Activated CD8-positive, alpha-beta memory T cell treated with anti-CD3 and anti-CD28 coated beads for 4 hours (primary cell): ENCODE measurements around the gene CTNNA1.
"Not testable (repeated sequence)": the region's sequence is repeated elsewhere in the genome, so short reads cannot be mapped to it uniquely, and the experiment has no call there.

ENCODE experiments used
- DNase-seq, 2 donors: peaks; one replicate each; pipeline ENCODE4 v3.0.0-alpha.2; 2020; ENCODE audit warnings: low read depth in 2 of 2

The CTNNA1 gene, protein sequence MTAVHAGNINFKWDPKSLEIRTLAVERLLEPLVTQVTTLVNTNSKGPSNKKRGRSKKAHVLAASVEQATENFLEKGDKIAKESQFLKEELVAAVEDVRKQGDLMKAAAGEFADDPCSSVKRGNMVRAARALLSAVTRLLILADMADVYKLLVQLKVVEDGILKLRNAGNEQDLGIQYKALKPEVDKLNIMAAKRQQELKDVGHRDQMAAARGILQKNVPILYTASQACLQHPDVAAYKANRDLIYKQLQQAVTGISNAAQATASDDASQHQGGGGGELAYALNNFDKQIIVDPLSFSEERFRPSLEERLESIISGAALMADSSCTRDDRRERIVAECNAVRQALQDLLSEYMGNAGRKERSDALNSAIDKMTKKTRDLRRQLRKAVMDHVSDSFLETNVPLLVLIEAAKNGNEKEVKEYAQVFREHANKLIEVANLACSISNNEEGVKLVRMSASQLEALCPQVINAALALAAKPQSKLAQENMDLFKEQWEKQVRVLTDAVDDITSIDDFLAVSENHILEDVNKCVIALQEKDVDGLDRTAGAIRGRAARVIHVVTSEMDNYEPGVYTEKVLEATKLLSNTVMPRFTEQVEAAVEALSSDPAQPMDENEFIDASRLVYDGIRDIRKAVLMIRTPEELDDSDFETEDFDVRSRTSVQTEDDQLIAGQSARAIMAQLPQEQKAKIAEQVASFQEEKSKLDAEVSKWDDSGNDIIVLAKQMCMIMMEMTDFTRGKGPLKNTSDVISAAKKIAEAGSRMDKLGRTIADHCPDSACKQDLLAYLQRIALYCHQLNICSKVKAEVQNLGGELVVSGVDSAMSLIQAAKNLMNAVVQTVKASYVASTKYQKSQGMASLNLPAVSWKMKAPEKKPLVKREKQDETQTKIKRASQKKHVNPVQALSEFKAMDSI

DNA sequence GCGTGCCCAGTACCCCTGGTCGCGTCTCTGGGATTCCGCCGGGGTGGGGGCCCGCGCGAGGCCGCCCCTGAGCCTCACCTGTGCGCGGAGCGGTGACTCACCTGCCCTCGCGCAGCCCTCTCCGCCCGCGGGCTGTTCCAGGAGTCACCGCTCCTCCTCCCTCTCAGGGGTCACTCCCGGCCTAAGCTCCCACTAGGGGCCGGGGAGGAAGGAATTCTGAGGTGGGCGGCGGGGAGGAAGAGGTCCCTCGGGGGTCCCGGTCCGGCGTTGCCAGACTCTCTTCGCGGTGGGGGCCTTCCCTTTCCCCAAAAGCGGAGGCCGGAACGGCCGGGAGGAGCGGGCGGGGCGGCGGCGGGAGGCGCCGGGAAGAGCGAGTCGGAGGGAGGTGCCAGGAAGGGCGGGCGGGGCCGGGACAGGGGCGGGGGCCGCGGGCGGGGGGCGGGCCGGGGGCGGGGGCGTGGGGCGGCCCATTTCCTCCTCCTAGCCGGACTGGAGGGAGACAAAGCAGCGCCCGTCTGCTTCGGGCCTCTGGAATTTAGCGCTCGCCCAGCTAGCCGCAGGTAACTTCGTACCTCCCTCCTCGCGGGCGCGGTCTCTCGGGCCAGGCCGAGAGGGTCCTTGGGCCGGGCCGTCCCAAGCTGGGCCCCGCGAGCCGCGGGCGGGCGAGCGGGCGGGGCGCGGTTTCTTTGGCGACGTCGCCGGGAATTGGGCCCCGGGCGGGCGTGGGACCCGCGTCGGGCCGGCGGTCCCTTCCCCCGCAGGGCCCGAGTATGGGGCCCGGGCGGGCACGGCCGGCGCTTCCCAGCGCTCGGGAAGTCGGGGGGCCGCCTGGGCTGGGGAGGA, at the start of gene CTNNA1:
CTNNA1 (plus strand) TSS at position 475 of the 843 bp plus-strand sequence. CDS start 28,500 bp downstream, outside the sequence.
- peak; percentile 29 to 32 for DNase-seq

DNA sequence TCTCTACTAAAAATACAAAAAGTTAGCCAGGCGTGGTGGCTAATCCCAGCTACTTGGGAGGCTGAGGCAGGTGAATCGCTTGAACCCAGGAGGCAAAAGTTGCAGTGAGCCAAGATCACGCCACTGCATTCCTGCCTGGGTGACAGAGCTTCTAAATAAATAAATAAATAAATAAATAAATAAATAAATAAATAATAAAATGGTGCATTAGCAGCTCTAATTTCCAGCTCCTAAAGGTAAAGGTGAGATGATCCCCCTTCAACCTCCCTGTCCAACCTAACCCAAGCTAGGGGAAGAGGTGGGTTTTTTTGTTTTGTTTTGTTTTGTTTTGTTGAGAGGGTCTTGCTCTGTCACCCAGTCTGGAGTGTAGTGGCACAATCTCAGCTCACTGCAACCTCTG, 49.4 kb upstream of the CTNNA1 start:
- not testable (repeated sequence) for DNase-seq

DNA sequence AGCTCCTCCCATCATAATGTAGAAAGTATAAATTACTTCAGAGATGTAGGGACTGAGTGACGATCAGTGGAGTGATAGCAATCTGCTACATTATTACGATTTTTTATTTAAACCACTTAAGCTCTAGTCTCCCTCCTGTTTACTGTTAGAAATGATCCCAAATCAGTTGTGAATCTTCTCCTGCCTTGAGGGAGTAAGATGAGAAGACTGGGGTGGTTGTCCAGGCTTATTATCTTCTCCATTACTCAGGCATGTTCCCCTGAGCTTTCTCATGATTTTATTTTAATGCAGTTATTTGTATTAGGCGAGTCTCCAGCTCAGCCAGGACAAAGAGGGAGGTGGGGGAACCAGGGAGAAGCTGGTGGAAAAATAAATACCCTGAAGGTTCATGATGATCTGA, 48.2 kb upstream of the CTNNA1 start:
- no peak for DNase-seq

DNA sequence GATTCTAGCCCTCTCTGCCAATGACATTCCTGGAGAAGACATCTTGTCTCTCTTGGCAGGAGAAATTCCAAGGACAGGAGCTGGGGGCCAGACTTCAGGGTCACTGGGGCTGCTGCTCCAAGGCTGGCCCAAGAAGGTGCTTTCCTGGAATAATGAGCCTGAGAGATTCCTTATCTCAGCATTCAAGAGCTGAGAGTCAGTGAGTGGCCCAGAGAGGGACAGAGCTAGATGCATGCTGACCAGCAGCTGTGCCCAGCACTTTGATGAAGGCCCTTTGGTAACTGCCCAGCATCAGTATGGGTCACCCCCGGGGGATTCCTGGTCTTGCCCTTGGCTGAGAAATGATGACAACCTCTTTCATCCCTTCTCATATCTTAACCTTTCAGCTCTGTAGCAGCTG, 47.7 kb upstream of the CTNNA1 start:
- DNase-seq: no peak

DNA sequence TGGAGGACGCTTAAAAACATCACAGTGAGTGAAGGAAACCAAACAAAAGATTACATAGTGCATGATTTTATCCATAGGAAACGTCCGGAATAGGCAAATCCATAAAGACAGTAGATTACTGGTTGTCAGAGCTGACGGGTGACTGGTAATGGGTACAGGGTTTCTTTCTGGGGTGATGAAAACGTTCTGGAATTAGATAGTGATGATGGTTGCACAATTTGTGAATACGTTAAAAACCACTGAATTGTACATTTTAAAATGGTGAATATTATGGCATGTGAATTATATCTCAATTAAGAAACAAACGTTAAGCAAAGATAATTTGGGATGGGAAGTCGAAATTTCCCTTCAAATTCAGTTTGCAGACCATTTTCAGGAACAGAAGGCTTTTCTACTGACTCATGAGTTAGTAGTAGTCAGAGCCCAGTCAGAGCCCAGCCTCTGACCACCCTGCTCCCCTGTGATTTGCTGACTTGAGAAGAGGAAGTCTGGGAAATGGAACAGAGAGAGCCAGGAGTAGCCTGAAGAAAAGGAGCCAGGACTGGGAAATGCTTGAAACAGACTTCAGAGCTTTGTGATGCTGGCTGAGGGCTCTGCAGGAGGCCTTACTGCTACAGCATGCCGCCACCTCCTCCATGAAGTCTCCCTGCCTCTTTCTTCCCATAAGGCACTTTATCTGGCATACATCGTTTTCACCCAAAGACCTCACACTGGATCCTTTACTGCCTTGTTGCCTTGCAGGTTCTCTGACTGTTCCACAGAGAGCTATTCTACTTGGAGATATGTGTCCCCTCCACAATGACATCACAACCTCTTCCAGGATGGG, 46.4 kb upstream of the CTNNA1 start:
- no peak for DNase-seq

DNA sequence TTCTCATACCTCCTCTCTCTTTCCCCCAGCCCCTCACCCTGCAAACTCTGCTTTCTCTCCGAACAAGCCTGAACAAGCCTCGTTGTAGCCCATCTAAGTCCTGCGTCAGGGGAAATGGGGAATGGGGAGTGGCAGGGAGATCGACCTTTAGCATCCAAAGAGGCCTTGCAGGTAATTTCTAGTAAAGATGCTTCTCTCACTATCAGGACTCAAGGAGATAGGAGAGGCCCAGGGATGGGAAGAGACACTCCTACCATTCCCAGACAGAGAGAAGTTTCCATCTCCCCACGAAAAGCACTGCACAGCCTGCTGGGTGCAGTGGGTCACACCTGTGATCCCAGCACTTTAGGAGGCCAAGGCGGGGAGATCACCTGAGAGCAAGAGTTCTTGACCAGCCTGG, 44.4 kb upstream of the CTNNA1 start:
- no peak for DNase-seq

DNA sequence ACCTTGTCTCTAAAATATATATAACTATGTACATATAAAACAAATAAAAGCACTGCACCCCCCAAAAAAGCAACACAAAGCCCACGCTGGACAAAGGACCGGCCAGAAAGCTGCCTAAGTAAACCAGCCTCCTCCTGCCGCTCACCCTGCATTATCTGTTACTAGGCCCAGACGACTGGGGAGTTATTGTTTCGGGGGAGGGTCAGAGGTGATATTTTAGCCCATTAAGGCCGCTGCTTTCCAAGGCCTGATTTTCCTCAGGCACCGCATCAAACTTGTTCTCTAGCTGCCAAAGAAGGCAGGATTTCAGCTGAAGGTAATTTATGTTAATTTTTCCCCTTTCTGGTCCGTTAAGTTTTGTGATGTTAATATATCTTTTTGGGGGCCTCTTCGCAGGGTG, 44.0 kb upstream of the CTNNA1 start:
- no peak for DNase-seq

DNA sequence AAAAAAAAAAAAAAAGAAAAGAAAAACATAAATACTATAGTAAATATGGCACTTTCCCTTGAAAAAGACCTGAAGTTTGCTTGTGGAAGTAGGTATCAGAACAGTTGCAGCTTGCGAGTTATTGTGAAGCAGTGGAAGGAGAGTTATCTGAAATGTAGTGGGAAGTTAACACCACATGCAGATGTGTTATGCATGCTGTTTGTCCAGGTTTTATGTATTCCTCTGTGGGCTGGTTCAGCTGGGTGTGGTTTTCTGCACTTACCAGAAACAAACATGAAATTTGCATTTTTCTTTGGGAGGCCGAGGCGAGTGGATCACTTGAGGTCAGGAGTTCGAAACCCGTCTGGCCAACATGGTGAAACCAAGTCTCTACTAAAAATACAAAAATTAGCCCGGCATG, 42.1 kb upstream of the CTNNA1 start:
- DNase-seq: no peak

DNA sequence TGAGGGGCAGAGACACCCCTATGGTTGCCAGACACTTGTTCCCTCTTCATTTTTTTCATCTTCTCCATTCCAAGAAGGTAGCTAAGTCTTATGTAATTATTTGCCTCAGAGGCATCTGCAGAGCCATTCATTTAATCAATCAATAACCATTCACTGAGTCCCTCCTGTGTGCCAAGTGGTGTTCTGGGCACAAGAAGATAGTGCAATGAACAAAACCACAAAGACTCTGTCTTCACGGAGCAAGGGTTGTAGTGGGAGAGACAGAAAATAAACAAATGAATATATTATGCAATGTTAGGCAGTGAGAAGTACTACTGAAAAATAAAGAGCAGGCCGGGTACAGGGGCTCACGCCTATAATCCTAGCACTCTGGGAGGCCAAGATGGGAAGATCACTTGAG, 41.4 kb upstream of the CTNNA1 start:
- DNase-seq: no peak

DNA sequence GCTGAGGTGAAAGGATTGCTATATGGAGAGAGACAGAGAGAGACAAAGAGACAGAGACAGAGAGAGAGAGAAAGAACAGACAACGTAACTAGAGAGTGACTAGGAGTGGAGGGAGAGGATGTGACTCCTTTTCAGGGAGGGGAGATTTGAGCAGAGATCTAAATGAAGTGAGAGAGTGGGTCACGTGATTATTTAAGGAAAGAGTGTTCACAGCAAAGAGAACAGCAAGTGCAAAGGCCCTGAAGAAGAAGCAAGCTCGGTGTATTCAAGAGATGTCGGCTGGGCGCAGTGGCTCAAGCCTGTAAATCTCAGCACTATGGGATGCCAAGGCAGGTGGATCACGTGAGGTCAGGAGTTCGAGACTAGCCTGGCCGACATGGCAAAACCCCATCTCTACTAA, 40.9 kb upstream of the CTNNA1 start:
- DNase-seq: no peak

DNA sequence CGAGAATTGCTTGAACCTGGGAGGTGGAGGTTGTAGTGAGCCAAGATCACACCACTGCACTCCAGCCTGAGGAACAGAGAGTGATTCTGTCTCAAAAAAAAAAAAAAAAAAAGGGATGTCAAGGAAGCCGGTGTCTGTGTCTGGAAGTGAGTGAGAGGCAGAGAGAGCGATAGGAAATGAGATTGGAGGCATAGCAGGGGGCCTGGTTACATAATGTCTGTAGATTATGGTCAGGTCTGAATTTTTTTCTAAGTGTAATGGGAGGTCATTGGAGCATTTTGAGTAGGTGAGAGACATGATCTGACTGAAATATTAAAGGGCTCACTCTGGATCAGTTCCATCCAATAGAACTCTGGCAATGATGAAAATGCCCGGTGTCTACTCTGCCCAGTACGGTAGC, 40.4 kb upstream of the CTNNA1 start:
- DNase-seq: no peak

DNA sequence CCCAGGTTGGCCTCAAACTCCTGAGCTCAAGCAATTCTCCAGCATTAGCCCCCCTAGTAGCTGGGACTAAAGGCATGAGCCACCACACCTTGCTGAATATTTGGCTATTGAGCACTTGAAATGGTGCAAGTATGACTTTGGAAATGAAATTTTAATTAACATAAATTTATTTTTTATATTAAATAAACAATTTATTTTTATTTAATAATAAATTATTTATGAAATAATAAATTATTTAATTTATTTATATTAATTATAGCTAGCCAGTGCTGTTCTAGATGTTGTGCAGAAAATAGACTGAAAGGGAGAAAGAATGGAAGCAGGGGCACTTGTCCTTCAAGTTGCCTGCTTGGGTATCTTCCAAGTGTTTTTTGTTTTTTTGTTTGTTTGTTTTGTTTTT, 40.0 kb upstream of the CTNNA1 start:
- no peak for DNase-seq

DNA sequence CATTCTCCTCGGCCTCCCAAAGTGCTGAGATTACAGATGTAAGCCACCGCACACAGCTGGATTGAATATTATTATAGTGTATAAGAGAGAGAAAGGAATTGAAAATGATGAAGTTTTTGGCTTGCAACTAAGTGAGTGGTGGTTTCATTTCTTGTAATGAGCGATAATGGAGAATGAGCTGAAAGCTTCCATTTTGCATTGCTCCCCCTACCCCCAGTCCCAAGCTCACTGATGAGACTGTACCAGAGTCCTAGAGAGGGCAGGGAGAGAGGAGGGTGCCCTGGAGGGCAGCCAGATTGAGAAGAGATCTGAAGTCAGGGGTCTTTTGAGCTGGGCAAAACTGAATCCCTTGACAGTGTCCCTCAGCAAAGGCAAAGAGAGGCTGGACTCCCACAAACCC, 38.5 kb upstream of the CTNNA1 start:
- no peak for DNase-seq

DNA sequence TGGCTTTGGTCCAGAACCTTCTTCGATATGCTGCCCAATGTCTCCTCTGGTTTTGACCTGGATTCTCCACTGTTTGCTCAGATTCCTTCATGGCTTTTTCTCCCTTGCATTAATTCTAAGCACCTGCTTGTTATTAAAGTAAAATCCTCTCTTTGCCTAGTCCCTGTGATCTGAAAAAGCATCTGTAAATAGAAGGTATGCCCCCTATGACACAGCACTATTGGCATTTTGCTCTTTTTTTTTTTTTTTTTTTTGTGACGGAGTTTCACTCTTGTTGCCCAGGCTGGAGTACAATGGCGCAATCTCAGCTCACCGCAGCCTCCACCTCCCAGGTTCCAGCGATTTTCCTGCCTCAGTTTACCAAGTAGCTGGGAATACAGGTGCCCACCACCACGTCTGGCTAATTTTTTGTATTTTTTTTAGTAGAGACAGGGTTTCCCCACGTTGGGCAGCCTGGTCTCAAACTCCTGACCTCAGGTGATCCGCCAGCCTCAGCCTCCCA, 37.2 kb upstream of the CTNNA1 start:
- DNase-seq: not testable (repeated sequence)

DNA sequence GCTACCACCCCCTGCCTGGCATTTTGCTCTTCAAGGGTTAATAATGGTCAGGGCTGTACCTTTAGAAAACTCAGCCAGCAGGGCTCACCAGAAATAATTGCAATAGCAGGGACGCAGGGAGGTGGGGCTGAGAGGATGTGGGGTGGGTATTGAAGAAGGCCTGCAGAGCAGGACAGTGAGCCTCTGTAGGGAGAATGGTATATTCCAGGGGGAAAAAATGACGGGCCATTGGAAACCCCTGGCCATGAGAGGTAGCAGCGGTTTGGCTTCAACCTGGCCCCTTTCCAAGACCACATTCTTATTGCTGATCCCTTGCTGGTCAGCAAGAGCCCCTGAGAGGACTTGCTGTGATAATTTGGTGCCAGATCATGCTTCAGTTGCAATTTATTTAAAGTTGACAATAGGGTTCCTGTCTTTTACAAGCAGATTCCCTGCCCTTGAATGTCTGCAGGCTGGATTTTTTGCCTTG, 36.7 kb upstream of the CTNNA1 start:
- DNase-seq: no peak

DNA sequence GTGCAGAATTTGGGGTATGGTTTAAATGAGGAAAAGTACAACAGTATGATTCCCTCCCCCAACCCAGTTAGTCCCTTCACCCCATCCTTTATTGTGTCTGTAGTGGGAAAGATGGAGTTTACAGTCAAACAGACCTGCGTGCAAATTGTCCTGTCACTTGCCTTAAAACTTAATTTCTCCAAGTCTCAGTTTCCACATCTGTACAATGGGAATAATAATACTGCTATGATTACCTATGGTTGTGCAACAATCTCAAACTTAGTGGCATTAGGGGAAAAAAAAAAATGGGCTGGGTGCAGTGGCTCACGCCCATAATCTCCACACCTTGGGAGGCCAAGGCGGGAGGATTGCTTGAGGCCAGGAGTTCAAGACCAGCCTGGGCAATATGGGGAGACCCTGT, 35.8 kb upstream of the CTNNA1 start:
- DNase-seq: no peak

DNA sequence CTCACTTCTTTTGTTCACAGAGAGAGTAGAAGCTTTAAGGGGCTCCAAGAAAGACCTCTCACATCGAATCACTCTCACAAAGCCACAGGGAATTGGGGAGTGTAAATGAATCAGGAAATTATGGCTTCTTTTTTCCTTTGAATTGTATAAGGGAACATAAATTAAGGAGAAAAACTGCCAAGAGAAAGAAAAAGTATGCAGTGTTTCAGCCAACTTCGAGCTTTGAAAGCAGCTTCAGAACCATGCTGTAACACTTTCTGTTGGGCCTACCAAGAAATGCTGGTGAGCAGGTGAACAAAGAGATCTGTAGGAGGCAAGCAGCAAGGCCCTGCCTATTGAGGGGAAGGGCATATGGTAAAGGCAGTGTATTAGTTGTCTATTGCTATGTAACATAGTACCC, 33.4 kb upstream of the CTNNA1 start:
- no peak for DNase-seq

DNA sequence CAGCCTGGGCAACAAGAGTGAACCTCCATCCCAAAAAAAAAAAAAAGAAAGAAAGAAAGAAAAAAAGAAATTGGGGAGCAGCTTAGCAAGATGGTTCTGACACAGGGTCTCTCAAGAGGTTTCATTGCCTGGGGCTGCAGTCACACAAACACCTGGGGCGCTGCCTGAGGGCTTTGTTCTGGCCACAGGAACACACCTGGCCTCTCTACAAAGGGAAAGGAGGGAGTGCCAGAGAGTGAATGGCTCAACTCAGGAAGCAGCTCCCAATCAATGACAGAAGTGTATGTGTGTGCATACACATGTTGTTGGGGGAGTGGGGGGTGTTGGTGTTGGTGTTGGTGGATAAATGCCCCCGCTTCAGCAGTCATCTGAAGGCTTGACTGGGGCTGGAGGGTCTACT, 32.4 kb upstream of the CTNNA1 start:
- DNase-seq: no peak

DNA sequence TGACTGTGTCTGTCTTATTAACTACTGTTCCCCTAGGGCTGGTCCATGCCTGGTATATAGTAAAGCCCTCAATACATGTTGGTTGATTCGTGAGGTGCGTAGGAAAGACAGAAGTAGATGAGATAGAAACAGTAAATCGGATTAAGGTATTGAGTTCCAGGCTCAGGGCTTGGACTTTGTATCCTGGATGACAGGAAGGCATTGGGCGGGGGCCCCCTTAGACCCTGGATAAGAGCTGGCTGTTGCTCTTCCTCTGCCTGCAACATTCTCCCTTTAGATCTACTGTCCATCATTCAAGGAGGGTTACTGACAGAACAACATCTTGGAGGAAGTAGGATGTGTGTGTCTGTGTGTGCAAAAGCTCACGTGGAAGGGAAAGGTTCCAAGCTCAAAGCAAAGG, 31.2 kb upstream of the CTNNA1 start:
- DNase-seq: no peak

DNA sequence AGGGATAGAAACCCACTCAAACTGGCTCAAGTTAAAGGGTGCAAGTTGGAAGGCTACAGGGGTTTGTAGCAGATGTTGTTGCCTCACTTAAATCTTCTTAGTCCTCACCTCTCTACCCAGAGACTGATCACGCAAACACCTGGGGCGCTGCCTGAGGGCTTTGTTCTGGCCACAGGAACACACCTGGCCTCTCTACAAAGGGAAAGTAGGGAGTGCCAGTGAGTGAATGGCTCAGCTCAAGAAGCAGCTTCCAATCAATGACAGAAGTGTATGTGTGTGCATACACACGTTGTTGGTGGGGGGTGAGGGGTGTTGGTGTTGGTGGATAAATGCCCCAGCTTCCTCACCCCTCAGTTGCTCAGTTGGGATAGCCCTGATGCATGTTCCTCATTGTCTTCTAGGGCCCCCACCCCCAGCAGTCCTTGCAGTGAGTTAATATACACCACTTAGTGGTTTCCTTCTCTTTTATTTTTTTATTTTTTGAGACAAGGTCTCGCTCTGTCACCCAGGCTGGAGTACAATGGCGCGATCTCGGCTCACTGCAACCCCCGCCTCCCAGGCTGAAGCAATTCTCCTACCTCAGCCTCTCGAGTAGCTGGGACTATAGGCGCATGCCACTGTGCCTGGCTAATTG, 30.6 kb upstream of the CTNNA1 start:
- no peak for DNase-seq
